Measurements from ENCODE around the gene CDADC1. TPM values are rescaled to one million over a fixed set of nuclear protein-coding genes. Genes with fewer than 3 reads are reported as not detected.

Gene CDADC1
- total and polyA plus RNA-seq, 2 experiments from 2014 or later, result 1.3 to 9.3 TPM

DNA sequence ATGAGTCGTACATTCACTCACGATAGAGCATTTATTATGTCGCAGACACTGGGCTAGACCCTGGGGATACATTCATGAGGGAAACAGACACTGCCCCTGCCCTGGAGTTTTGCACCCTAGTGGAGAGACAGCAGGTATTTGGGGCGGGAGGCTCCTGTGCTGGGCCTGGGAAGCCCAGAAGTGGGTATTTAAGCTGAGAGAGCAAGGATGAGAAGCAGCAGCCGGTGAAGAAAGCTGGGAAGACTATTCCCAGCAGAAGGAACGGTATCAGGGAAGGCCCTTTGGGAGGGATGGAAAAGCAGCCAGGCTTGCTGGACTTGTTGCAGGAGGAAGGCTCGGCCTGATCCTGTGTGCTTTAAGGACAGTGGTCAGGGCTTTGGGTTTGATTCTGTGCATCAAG, 54.5 kb downstream of the CDADC1 start:
- Mint-ChIP-seq H3K27ac (no peak overlapping the region), H3K9me3 (no peaks in the 10 kb centered on the region), H3K4me1 (peaks cover 38% of the 10 kb centered on the region), H3K27me3 (ENCODE audit: insufficient read depth, low read depth, poor library complexity) (peaks cover 6% of the 10 kb centered on the region), H3K4me3 (no peak overlapping the region; the same call in 2 of the 3 replicates), H3K36me3 (ENCODE audit: low read depth) (no peaks in the 10 kb centered on the region)
- H3K79me2 ChIP-seq (replicated peaks; ENCODE audit: insufficient read depth), result no peaks in the 10 kb centered on the region
- no peaks in the 10 kb centered on the region for H4K20me1 ChIP-seq (replicated peaks; ENCODE audit: insufficient read depth)
- no peaks in the 10 kb centered on the region for H3K9me2 ChIP-seq (ENCODE audit: insufficient read depth)
- H3K27ac ChIP-seq (ENCODE audit: low read depth), result no peak overlapping the region
- no peak for TF ChIP-seq ZNF462 (CRISPR knock-in tag; IDR thresholded peaks at IDR 0.05)
- TF ChIP-seq ZNF331 (CRISPR knock-in tag; IDR thresholded peaks at IDR 0.05; ENCODE audit: low read depth), result no peak
- no peak for TF ChIP-seq CREB1 (CRISPR knock-in tag; IDR thresholded peaks at IDR 0.05; ENCODE audit: low read depth)
- TF ChIP-seq NANOG (IDR thresholded peaks at IDR 0.05; ENCODE audit: borderline replicate concordance), result no peak
- no peak for TF ChIP-seq EZH2phosphoT487 (IDR thresholded peaks at IDR 0.05; ENCODE audit: unreplicated experiment)
- no peaks in the 10 kb centered on the region; the same call in 1 of the 2 replicates for H3K4me1 ChIP-seq (ENCODE audit: insufficient read depth)
- H3K27me3 ChIP-seq (ENCODE audit: insufficient read depth), result no peaks in the 10 kb centered on the region
- H3K4me2 ChIP-seq, result no peak overlapping the region
- H3K36me3 ChIP-seq (ENCODE audit: insufficient read depth), result no peaks in the 10 kb centered on the region
- DNase-seq (ENCODE audit: low spot score) (no peak), ATAC-seq (no peak; the same call in 2 of the 3 replicates)
- H2AFZ ChIP-seq, result 0 out of 2 replicates have a peak overlapping the region, but pooled peaks have one; percentile 52
- H3F3A ChIP-seq (replicated peaks; ENCODE audit: low read depth), result no peaks in the 10 kb centered on the region
- no peak overlapping the region for H3K4me3 ChIP-seq

- no peak overlapping the region for H3K4me3 ChIP-seq
- no peaks in the 10 kb centered on the region for H3K79me2 ChIP-seq (replicated peaks; ENCODE audit: insufficient read depth)
- no peaks in the 10 kb centered on the region for H4K20me1 ChIP-seq (replicated peaks; ENCODE audit: insufficient read depth)
- H3K36me3 ChIP-seq (ENCODE audit: insufficient read depth), result no peaks in the 10 kb centered on the region
- no peak overlapping the region for H3K27ac ChIP-seq (ENCODE audit: low read depth)
- H3K9me3 Mint-ChIP-seq, result no peaks in the 10 kb centered on the region
- H3K4me1 Mint-ChIP-seq, result peaks cover 41% of the 10 kb centered on the region
- peaks cover 6% of the 10 kb centered on the region for H3K27me3 Mint-ChIP-seq (ENCODE audit: insufficient read depth, low read depth, poor library complexity)
- H3K36me3 Mint-ChIP-seq (ENCODE audit: low read depth), result no peaks in the 10 kb centered on the region
- no peak for DNase-seq (ENCODE audit: low spot score)
- no peak overlapping the region for H3K4me3 Mint-ChIP-seq
- no peak for ATAC-seq
- no peak for TF ChIP-seq EZH2phosphoT487 (IDR thresholded peaks at IDR 0.05; ENCODE audit: unreplicated experiment)
- TF ChIP-seq, protein P1, sequence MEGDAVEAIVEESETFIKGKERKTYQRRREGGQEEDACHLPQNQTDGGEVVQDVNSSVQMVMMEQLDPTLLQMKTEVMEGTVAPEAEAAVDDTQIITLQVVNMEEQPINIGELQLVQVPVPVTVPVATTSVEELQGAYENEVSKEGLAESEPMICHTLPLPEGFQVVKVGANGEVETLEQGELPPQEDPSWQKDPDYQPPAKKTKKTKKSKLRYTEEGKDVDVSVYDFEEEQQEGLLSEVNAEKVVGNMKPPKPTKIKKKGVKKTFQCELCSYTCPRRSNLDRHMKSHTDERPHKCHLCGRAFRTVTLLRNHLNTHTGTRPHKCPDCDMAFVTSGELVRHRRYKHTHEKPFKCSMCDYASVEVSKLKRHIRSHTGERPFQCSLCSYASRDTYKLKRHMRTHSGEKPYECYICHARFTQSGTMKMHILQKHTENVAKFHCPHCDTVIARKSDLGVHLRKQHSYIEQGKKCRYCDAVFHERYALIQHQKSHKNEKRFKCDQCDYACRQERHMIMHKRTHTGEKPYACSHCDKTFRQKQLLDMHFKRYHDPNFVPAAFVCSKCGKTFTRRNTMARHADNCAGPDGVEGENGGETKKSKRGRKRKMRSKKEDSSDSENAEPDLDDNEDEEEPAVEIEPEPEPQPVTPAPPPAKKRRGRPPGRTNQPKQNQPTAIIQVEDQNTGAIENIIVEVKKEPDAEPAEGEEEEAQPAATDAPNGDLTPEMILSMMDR (conservative IDR thresholded peaks at IDR 0.05; ENCODE audit: low read depth in 2 of 2), result no peak
- H3K27me3 ChIP-seq (ENCODE audit: insufficient read depth), result no peaks in the 10 kb centered on the region
- H2AFZ ChIP-seq, result no peak overlapping the region; the same call in 1 of the 2 replicates
- no peak overlapping the region for H3K27ac Mint-ChIP-seq
- no peaks in the 10 kb centered on the region for H3F3A ChIP-seq (replicated peaks; ENCODE audit: low read depth)
- no peaks in the 10 kb centered on the region for H3K9me2 ChIP-seq (ENCODE audit: insufficient read depth)
- H3K4me2 ChIP-seq, result no peak overlapping the region
- no peaks in the 10 kb centered on the region; the same call in 1 of the 2 replicates for H3K4me1 ChIP-seq (ENCODE audit: insufficient read depth)
Observed at GRCh38 chr13:49302817-49303216, 55.1 kb downstream of the CDADC1 start.
